ENCODE measurements around the gene LRMDA.

DNA sequence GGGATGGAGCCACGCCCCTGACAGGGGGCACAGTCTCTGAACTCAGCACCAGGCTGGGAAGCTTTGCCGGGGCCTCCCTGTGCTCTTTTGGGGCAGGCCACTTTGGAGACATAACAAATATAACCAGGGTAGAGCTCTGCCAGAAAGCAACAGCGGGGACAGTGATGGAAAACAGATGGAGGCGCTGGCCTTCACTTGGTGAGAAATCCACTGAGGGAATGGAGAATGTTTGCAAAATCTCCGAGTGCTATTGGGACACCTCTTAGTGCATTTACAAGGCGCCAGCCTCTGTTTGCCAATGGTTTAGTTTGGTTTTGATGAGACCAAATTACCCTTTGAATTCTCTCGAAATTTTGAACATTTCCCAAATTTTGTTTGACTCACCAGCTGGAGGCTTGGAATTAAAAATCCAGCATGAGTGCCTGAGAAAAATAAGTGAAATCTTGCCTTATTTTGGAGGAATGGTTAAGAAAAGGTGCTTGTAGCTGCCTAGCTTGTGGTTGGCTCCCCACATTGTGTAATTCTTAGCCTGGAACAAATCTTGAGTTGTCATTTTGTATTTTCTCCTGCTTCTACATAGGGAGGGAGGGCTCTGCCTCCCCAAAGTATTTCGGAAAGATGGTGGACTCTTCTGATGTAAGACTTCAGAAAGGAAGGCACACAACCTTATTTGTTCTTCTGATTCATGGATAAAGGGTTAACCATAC, 980.5 kb downstream of the LRMDA start:
- TF ChIP-seq, protein P1, sequence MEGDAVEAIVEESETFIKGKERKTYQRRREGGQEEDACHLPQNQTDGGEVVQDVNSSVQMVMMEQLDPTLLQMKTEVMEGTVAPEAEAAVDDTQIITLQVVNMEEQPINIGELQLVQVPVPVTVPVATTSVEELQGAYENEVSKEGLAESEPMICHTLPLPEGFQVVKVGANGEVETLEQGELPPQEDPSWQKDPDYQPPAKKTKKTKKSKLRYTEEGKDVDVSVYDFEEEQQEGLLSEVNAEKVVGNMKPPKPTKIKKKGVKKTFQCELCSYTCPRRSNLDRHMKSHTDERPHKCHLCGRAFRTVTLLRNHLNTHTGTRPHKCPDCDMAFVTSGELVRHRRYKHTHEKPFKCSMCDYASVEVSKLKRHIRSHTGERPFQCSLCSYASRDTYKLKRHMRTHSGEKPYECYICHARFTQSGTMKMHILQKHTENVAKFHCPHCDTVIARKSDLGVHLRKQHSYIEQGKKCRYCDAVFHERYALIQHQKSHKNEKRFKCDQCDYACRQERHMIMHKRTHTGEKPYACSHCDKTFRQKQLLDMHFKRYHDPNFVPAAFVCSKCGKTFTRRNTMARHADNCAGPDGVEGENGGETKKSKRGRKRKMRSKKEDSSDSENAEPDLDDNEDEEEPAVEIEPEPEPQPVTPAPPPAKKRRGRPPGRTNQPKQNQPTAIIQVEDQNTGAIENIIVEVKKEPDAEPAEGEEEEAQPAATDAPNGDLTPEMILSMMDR (IDR thresholded peaks at IDR 0.05; ENCODE audit: insufficient read depth, low read length, poor library complexity, severe bottlenecking), result no peak
- no peak for TF ChIP-seq EZH2phosphoT487 (conservative IDR thresholded peaks at IDR 0.05; ENCODE audit: low read length)

All from SU-DHL-6 (cell line).